ENCODE results near the gene ARMC12. TPM values are rescaled to one million over a fixed set of nuclear protein-coding genes. Genes with fewer than 3 reads are reported as not detected.

The ARMC12 gene
- total and polyA plus RNA-seq, 10 of the 15 experiments (the other 5 are each of a cell fraction or from before 2014, with no cell fraction given): 0.10 to 1.6 (median 0.62) TPM

- no peaks in the 10 kb centered on the region for H4K20me1 ChIP-seq (ENCODE audit: control insufficient read depth, insufficient read depth)
- ChIA-PET SMC1A (ENCODE audit: uncharacterized antibody, unreplicated experiment) (no interaction called here), CTCF (interaction anchor here (0.6 to 1.0 kb wide), 2 partner anchors 10 to 31 kb away, joined by 3 to 4 read pairs; no protein-coding TSS in a partner anchor), POLR2A (no interaction called here), RAD21 (ENCODE audit: unreplicated experiment) (interaction anchor here (1.6 kb wide), 1 partner anchor 11 kb away, joined by 6 read pairs; no protein-coding TSS in a partner anchor)
- no peak overlapping the region for H3K4me2 ChIP-seq (ENCODE audit: control insufficient read depth, insufficient read depth)
- WGBS (ENCODE audit: insufficient coverage, insufficient replicate concordance, low lambda C conversion rate, missing lambda C conversion rate): 54% methylated on average over 13 of the region's 13 CpGs
- H3K4me1 ChIP-seq (ENCODE audit: control insufficient read depth, insufficient read depth, low read length): no peaks in the 10 kb centered on the region
- no peaks in the 10 kb centered on the region for H3K36me3 ChIP-seq (ENCODE audit: control insufficient read depth in 2 of 2, insufficient read depth in 2 of 2, low read length in 1 of 2)
- no peak overlapping the region for H3K9ac ChIP-seq (ENCODE audit: control insufficient read depth, insufficient read depth, low read length)
- FAIRE-seq (no peak), DNase-seq (ENCODE audit: low read depth, low spot score) (no peak), ATAC-seq (no peak)
- H3K79me2 ChIP-seq (ENCODE audit: control insufficient read depth, insufficient read depth, low read length): no peaks in the 10 kb centered on the region
- H2AFZ ChIP-seq (ENCODE audit: control insufficient read depth, low read depth, low read length): no peak overlapping the region
- no peak overlapping the region for H3K27ac ChIP-seq (ENCODE audit: control insufficient read depth, insufficient read depth)
- H3K4me3 ChIP-seq: no peak overlapping the region
- in situ Hi-C loops (cut with MboI) (no loop called here), intact Hi-C loops (cut with micrococcal nuclease; ENCODE audit: unreplicated experiment) (loop anchor here (1.0 kb wide), 1 partner anchor 11 kb away; no protein-coding TSS in a partner anchor)
- BruUV-seq (replicated peaks): no TSS peak
- peaks cover 1 to 4% of the 10 kb centered on the region in 2 experiments for H3K27me3 ChIP-seq (replicated peaks in 1 of 2; ENCODE audit: control insufficient read depth in 2 of 2, insufficient read depth in 2 of 2, low read length in 1 of 2)
- no peaks in the 10 kb centered on the region for H3K9me3 ChIP-seq (replicated peaks; ENCODE audit: control insufficient read depth, insufficient read depth, low read length)
- TF ChIP-seq CUX1 (IDR thresholded peaks at IDR 0.05; ENCODE audit: insufficient replicate concordance, low read depth, low read length) (no peak), MTA2 (IDR thresholded peaks at IDR 0.05; ENCODE audit: low read depth) (no peak), SMARCA5 (IDR thresholded peaks at IDR 0.05) (no peak), E4F1 (IDR thresholded peaks at IDR 0.05; ENCODE audit: borderline replicate concordance, partially characterized antibody) (no peak), TCF3 (IDR thresholded peaks at IDR 0.05; ENCODE audit: borderline replicate concordance, insufficient read depth, low read depth, low read length) (no peak), PAX5 (IDR thresholded peaks at IDR 0.05; ENCODE audit: borderline replicate concordance, low read depth, low read length) (no peak), CHD1 (IDR thresholded peaks at IDR 0.05; ENCODE audit: low read depth, low read length) (no peak), ZBTB40 (IDR thresholded peaks at IDR 0.05; ENCODE audit: borderline replicate concordance) (no peak)
Observed at GRCh38 chr6:35787266-35788218, 50.7 kb downstream of the ARMC12 start.

Measured in GM12878 (cell line).